Caco-2 (cell line): ENCODE data around the gene CRB2. TPM values are rescaled to one million over a fixed set of nuclear protein-coding genes. Genes with fewer than 3 reads are reported as not detected.

Source experiments
- BruUV-seq: library from RNA; stranded (reverse); fragments of 400-500 nt; replicated peaks from 2 replicates; lab custom pipeline; 2021; lab: Mats Ljungman, UMichigan
- CTCF ChIA-PET: fragments of 300-600 bp; sonication (Branson Sonifier 250); formaldehyde crosslinking; loops from one replicate; lab custom pipeline; 2022; ENCODE audit warnings: antibody characterized with exemption; lab: Charles Lee
- POLR2A ChIA-PET: fragments of 300-600 bp; sonication (Branson Sonifier 250); formaldehyde crosslinking; loops from one replicate; lab custom pipeline; 2022; ENCODE audit warnings: antibody characterized with exemption; lab: Charles Lee
- DNase-seq, 2 experiments: peaks; one replicate each; pipeline versions ENCODE4 v3.0.0 to v3.0.0-alpha.2; 2020 to 2022
- H3K27me3 ChIP-seq: replicated peaks from 2 replicates; pipeline ENCODE4 v1.6.0; 2011; ENCODE audit warnings: low read length; ENCODE audit not compliant: control insufficient read depth, insufficient read depth
- H3K36me3 ChIP-seq: 2 replicates; pipeline ENCODE4 v1.5.1; 2011; ENCODE audit warnings: low read length; ENCODE audit not compliant: control insufficient read depth, insufficient read depth
- H3K4me1 ChIP-seq: fragments of 250-450 bp; sonication (Bioruptor Pico); 2 replicates; pipeline ENCODE4 v1.5.1; 2020; ENCODE audit warnings: mild to moderate bottlenecking
- H3K4me3 ChIP-seq: 2 replicates; pipeline ENCODE4 v1.5.1; 2011; ENCODE audit warnings: low read depth, mild to moderate bottlenecking, control low read depth, low read length
- H3K9me3 ChIP-seq: fragments of 250-450 bp; sonication (Bioruptor Pico); 2 replicates; pipeline ENCODE4 v1.5.1; 2020; ENCODE audit warnings: mild to moderate bottlenecking, moderate library complexity
- H3K27ac Mint-ChIP-seq: one replicate; pipeline ENCODE4 v1.8.0; 2022; ENCODE audit warnings: mixed read lengths; ENCODE audit not compliant: unreplicated experiment
- H3K27me3 Mint-ChIP-seq: one replicate; pipeline ENCODE4 v1.8.0; 2022; ENCODE audit warnings: mixed read lengths; ENCODE audit not compliant: insufficient read depth, unreplicated experiment
- H3K36me3 Mint-ChIP-seq: one replicate; pipeline ENCODE4 v1.8.0; 2022; ENCODE audit warnings: mild to moderate bottlenecking, mixed read lengths; ENCODE audit not compliant: insufficient read depth, unreplicated experiment
- H3K4me1 Mint-ChIP-seq: one replicate; pipeline ENCODE4 v1.8.0; 2022; ENCODE audit warnings: low read depth, mixed read lengths; ENCODE audit not compliant: unreplicated experiment
- H3K4me3 Mint-ChIP-seq: one replicate; pipeline ENCODE4 v1.8.0; 2022; ENCODE audit warnings: mild to moderate bottlenecking, moderate library complexity, mixed read lengths; ENCODE audit not compliant: unreplicated experiment
- H3K9me3 Mint-ChIP-seq: one replicate; pipeline ENCODE4 v1.8.0; 2022; ENCODE audit warnings: mixed read lengths; ENCODE audit not compliant: unreplicated experiment
- intact Hi-C: fragments of 100-400 bp; cut with micrococcal nuclease; formaldehyde crosslinking; loops from one replicate; pipeline ENCODE4 v1.10.0; 2022; ENCODE audit not compliant: unreplicated experiment
- total RNA-seq: library from RNA; stranded (reverse); gene quantifications from 2 replicates; pipeline ENCODE4 v1.2.3, GENCODE V29; 2022
- TF ChIP-seq, protein P1 (sequence below), 2 experiments: fragments of 200-600 bp in 1 of 2; IDR thresholded peaks; 1 replicate in 1 of 2; 2 replicates in 1 of 2; pipeline versions ENCODE4 v1.5.1 to v1.8.0; 2011 to 2022; ENCODE audit warnings: antibody characterized with exemption in 1 of 2, control low read depth in 1 of 2, inconsistent platforms in 1 of 2, low read depth in 1 of 2, low read length in 1 of 2, mild to moderate bottlenecking in 1 of 2, moderate library complexity in 1 of 2; ENCODE audit not compliant: insufficient read depth in 1 of 2, severe bottlenecking in 1 of 2, unreplicated experiment in 1 of 2

CRB2 gene
- total RNA-seq, 1 experiment from 2014 or later, result 0.34 TPM

DNA sequence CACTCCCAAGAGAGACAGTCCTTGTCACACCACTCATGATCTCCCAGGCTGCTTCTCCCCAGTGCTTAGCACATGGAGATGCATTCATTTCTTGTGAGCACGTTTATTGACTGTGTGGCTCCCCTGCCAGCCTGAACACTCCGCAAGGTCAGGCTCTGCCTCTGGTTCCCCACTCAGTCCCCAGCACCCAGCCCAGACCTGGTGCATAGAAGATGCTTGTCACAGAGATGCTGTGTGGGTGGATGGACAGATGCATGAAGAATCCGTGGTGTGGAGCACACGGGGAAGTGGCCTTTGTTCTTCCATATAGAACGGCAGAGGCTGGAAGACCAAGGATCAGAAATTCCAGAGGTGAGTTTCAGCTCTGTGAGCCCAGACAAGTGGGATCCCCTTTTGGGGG lies 13.8 kb upstream of the CRB2 start:
- H3K27ac Mint-ChIP-seq, result no peak overlapping the region

GRCh38 chr9:123343443-123344191 lies 12.4 kb upstream of the CRB2 start:
- Mint-ChIP-seq H3K27ac (no peak overlapping the region), H3K27me3 (no peaks in the 10 kb centered on the region), H3K4me1 (no peaks in the 10 kb centered on the region), H3K9me3 (no peaks in the 10 kb centered on the region), H3K4me3 (no peak overlapping the region), H3K36me3 (no peaks in the 10 kb centered on the region)
- H3K4me1 ChIP-seq, result no peaks in the 10 kb centered on the region
- intact Hi-C loops, result no loop called here
- DNase-seq, result no peak
- CTCF ChIA-PET, result no interaction called here
- no peaks in the 10 kb centered on the region; the same call in 1 of the 2 replicates for H3K27me3 ChIP-seq
- BruUV-seq, result no TSS peak
- TF ChIP-seq, protein P1, sequence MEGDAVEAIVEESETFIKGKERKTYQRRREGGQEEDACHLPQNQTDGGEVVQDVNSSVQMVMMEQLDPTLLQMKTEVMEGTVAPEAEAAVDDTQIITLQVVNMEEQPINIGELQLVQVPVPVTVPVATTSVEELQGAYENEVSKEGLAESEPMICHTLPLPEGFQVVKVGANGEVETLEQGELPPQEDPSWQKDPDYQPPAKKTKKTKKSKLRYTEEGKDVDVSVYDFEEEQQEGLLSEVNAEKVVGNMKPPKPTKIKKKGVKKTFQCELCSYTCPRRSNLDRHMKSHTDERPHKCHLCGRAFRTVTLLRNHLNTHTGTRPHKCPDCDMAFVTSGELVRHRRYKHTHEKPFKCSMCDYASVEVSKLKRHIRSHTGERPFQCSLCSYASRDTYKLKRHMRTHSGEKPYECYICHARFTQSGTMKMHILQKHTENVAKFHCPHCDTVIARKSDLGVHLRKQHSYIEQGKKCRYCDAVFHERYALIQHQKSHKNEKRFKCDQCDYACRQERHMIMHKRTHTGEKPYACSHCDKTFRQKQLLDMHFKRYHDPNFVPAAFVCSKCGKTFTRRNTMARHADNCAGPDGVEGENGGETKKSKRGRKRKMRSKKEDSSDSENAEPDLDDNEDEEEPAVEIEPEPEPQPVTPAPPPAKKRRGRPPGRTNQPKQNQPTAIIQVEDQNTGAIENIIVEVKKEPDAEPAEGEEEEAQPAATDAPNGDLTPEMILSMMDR (IDR thresholded peaks at IDR 0.05; ENCODE audit: insufficient read depth in 1 of 2, low read depth in 1 of 2, low read length in 1 of 2, severe bottlenecking in 1 of 2, unreplicated experiment in 1 of 2), result no peak
- POLR2A ChIA-PET, result no interaction called here
- no peaks in the 10 kb centered on the region for H3K9me3 ChIP-seq
- H3K4me3 ChIP-seq, result no peak overlapping the region
- H3K36me3 ChIP-seq, result no peaks in the 10 kb centered on the region

More for the DNA sequence above, 13.8 kb upstream of the CRB2 start:
- Mint-ChIP-seq H3K9me3 (no peaks in the 10 kb centered on the region), H3K27me3 (no peaks in the 10 kb centered on the region), H3K4me1 (no peaks in the 10 kb centered on the region), H3K36me3 (no peaks in the 10 kb centered on the region), H3K4me3 (no peak overlapping the region)
- H3K27me3 ChIP-seq, result no peaks in the 10 kb centered on the region; the same call in 1 of the 2 replicates
- H3K36me3 ChIP-seq, result no peaks in the 10 kb centered on the region
- H3K4me3 ChIP-seq, result no peak overlapping the region
- no TSS peak for BruUV-seq
- H3K9me3 ChIP-seq, result no peaks in the 10 kb centered on the region
- H3K4me1 ChIP-seq, result no peaks in the 10 kb centered on the region
- POLR2A ChIA-PET, result no interaction called here
- no peak for DNase-seq
- CTCF ChIA-PET, result no interaction called here
- intact Hi-C loops, result no loop called here
- TF ChIP-seq, protein P1 (IDR thresholded peaks at IDR 0.05; ENCODE audit: insufficient read depth in 1 of 2, low read depth in 1 of 2, low read length in 1 of 2, severe bottlenecking in 1 of 2, unreplicated experiment in 1 of 2), result no peak

DNA sequence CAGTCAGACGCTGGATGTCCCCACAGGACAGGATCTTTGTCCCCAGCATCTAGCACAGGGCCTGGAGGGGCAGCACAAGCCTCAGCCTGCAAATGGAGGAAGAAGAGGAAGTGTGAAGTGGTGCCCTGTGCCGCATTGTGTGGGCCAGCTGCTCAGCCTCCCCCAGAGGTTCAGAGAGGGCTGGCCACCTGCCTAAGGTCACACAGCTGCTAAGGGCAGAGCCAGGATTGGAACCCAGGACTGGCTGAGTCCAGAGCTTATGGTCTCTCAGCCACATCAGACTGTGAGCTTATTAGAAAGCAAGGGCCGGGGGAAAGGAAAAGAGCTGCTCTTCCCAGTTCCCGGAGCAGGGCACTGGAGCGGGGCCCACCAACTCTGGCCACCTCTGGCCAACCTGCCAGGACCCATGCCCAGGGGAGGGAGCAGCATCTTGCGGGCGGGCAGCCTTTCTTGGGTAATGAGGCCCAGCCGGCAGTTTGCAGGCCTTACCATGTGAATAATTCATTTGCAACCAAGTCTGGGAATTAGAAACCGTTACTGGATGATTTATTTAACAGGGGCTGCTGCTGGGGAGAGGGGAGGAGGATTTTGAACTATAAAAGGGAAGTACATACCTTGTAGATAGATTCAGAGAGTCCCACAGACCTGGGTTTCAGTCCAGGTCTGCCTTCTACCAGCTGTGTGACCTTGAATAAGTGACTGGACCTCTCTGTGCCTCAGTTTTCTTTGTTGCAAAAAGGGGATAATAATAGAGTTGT lies 11.6 kb upstream of the CRB2 start:
- intact Hi-C loops, result no loop called here
- no peaks in the 10 kb centered on the region for H3K27me3 Mint-ChIP-seq
- H3K9me3 Mint-ChIP-seq, result no peaks in the 10 kb centered on the region
- Histone ChIP-seq H3K4me3 (no peak overlapping the region), H3K36me3 (no peaks in the 10 kb centered on the region), H3K4me1 (no peaks in the 10 kb centered on the region), H3K9me3 (no peaks in the 10 kb centered on the region), H3K27me3 (no peaks in the 10 kb centered on the region; the same call in 1 of the 2 replicates)
- H3K4me1 Mint-ChIP-seq, result no peaks in the 10 kb centered on the region
- DNase-seq, result no peak
- POLR2A ChIA-PET, result no interaction called here
- CTCF ChIA-PET, result interaction anchor here (0.7 kb wide), 1 partner anchor 30 kb away, joined by 3 read pairs; no protein-coding TSS in a partner anchor
- H3K4me3 Mint-ChIP-seq, result no peak overlapping the region
- no TSS peak for BruUV-seq
- TF ChIP-seq, protein P1 (IDR thresholded peaks at IDR 0.05; ENCODE audit: insufficient read depth in 1 of 2, low read depth in 1 of 2, low read length in 1 of 2, severe bottlenecking in 1 of 2, unreplicated experiment in 1 of 2), result no peak
- no peak overlapping the region for H3K27ac Mint-ChIP-seq
- no peaks in the 10 kb centered on the region for H3K36me3 Mint-ChIP-seq
